Panc1 (cell line): Measurements from ENCODE around the gene TNFAIP3. TPM values are rescaled to one million over a fixed set of nuclear protein-coding genes. Genes with fewer than 3 reads are reported as not detected.
"Not testable (repeated sequence)": the region's sequence is repeated elsewhere in the genome, so short reads cannot be mapped to it uniquely, and the experiment has no call there.

Experiments
- ATAC-seq: fragments of 200-7000 bp; cut with Tn5 transposase; 2 replicates; pipeline ENCODE4 v1.9.1; 2020; ENCODE audit warnings: mild to moderate bottlenecking, moderate library complexity
- BruUV-seq: library from RNA; stranded (reverse); fragments of 400-500 nt; replicated peaks from 2 replicates; lab custom pipeline; 2021; lab: Mats Ljungman, UMichigan
- CTCF ChIA-PET: fragments of 300-600 bp; sonication (Branson Sonifier 250); formaldehyde crosslinking; loops from one replicate; lab custom pipeline; 2022; ENCODE audit warnings: antibody characterized with exemption; lab: Charles Lee
- POLR2A ChIA-PET: fragments of 300-600 bp; sonication (Branson Sonifier 250); formaldehyde crosslinking; loops from one replicate; lab custom pipeline; 2022; ENCODE audit warnings: antibody characterized with exemption; lab: Charles Lee
- DNase-seq: peaks from one replicate; pipeline ENCODE4 v3.0.0-alpha.2; 2010; ENCODE audit warnings: low read depth, low spot score
- H3K27ac ChIP-seq: 2 replicates; pipeline ENCODE4 v1.5.1; 2011; ENCODE audit warnings: mild to moderate bottlenecking, low read length, inconsistent platforms
- H3K27me3 ChIP-seq: fragments of 200-500 bp; sonication (Bioruptor generic); 2 replicates; pipeline ENCODE4 v1.6.0; 2014; ENCODE audit warnings: low read length, inconsistent platforms; ENCODE audit not compliant: control insufficient read depth, insufficient read depth
- H3K36me3 ChIP-seq: fragments of 200-500 bp; sonication (Bioruptor generic); 2 replicates; pipeline ENCODE4 v1.5.1; 2014; ENCODE audit warnings: inconsistent platforms, mild to moderate bottlenecking, low read length, moderate library complexity; ENCODE audit not compliant: control insufficient read depth, insufficient read depth
- H3K4me1 ChIP-seq: 2 replicates; pipeline ENCODE4 v1.5.1; 2011; ENCODE audit warnings: inconsistent platforms, mild to moderate bottlenecking, low read length, moderate library complexity; ENCODE audit not compliant: control insufficient read depth, insufficient read depth
- H3K4me3 ChIP-seq, 2 experiments: 2 replicates each; pipeline ENCODE4 v1.5.1; 2011 to 2012; ENCODE audit warnings: low read depth in 2 of 2, low read length in 2 of 2, mild to moderate bottlenecking in 2 of 2, inconsistent platforms in 1 of 2, moderate library complexity in 1 of 2
- H3K9me3 ChIP-seq: fragments of 200-500 bp; sonication (Bioruptor generic); 2 replicates; pipeline ENCODE4 v1.5.1; 2014; ENCODE audit warnings: low read depth, mild to moderate bottlenecking, inconsistent platforms, low read length, moderate library complexity; ENCODE audit not compliant: control insufficient read depth, insufficient read depth
- CTCF ChIP-seq: fragments of 450-650 bp; IDR thresholded peaks from 2 replicates; pipeline ENCODE4 v1.5.1; 2017; ENCODE audit warnings: mild to moderate bottlenecking
- POLR2AphosphoS5 ChIP-seq: IDR thresholded peaks from 2 replicates; pipeline ENCODE4 v1.6.1; 2012; ENCODE audit warnings: mild to moderate bottlenecking, low read depth, low read length, moderate library complexity
- REST ChIP-seq, 2 experiments: IDR thresholded peaks; 2 replicates each; pipeline ENCODE4 v1.6.1; 2011 to 2012; ENCODE audit warnings: low read depth in 2 of 2, control low read depth in 1 of 2, low read length in 1 of 2, mild to moderate bottlenecking in 1 of 2, moderate library complexity in 1 of 2; ENCODE audit not compliant: insufficient read depth in 1 of 2
- SIN3A ChIP-seq: IDR thresholded peaks from 2 replicates; pipeline ENCODE4 v1.6.1; 2012; ENCODE audit warnings: low read depth, mild to moderate bottlenecking, low read length, moderate library complexity, borderline replicate concordance; ENCODE audit not compliant: insufficient read depth
- TCF7L2 ChIP-seq: IDR thresholded peaks from 2 replicates; pipeline ENCODE4 v1.6.1; 2011; ENCODE audit warnings: mild to moderate bottlenecking, low read depth, low read length, inconsistent platforms
- in situ Hi-C: cut with HindIII; loops from 2 replicates; pipeline ENCODE4 v1.10.0; 2016; ENCODE audit warnings: low sequenced_read_pairs, low pct_unique_long_range_greater_than_20kb
- intact Hi-C: fragments of 100-400 bp; cut with micrococcal nuclease; formaldehyde crosslinking; loops from one replicate; pipeline ENCODE4 v1.10.0; 2022; ENCODE audit not compliant: unreplicated experiment
- total RNA-seq: library from RNA; stranded (reverse); gene quantifications from one replicate; pipeline ENCODE4 v1.2.1, GENCODE V29; 2021; ENCODE audit not compliant: unreplicated experiment

The TNFAIP3 gene
- total RNA-seq, 1 experiment from 2014 or later, result 15.0 TPM

- in situ Hi-C loops, result no loop called here
- Histone ChIP-seq H3K27ac (no peak overlapping the region), H3K36me3 (no peaks in the 10 kb centered on the region), H3K9me3 (no peaks in the 10 kb centered on the region), H3K4me1 (no peaks in the 10 kb centered on the region), H3K4me3 (no peak overlapping the region), H3K27me3 (peaks cover 2% of the 10 kb centered on the region; the same call in 1 of the 2 replicates)
- no TSS peak for BruUV-seq
- ATAC-seq, result no peak
- ChIA-PET POLR2A (no interaction called here), CTCF (no interaction called here)
- no peak for DNase-seq
- intact Hi-C loops, result no loop called here
- TF ChIP-seq CTCF (no peak), TCF7L2 (no peak), REST (IDR thresholded peaks at IDR 0.05; ENCODE audit: insufficient read depth in 1 of 2, low read depth in 2 of 2, low read length in 1 of 2) (no peak), POLR2AphosphoS5 (no peak), SIN3A (no peak)
Observed at GRCh38 chr6:137834508-137834907, 32.6 kb upstream of the TNFAIP3 start.

- no peaks in the 10 kb centered on the region for H3K9me3 ChIP-seq
- no peak for ATAC-seq
- CTCF ChIA-PET, result no interaction called here
- no peaks in the 10 kb centered on the region for H3K36me3 ChIP-seq
- peaks cover 2% of the 10 kb centered on the region; the same call in 1 of the 2 replicates for H3K27me3 ChIP-seq
- in situ Hi-C loops (no loop called here), intact Hi-C loops (no loop called here)
- TF ChIP-seq TCF7L2, result no peak
- no peak for TF ChIP-seq POLR2AphosphoS5
- no peak overlapping the region for H3K27ac ChIP-seq
- POLR2A ChIA-PET, result no interaction called here
- DNase-seq, result no peak
- H3K4me3 ChIP-seq, result no peak overlapping the region
- no TSS peak for BruUV-seq
- H3K4me1 ChIP-seq, result no peaks in the 10 kb centered on the region
Observed at GRCh38 chr6:137836788-137837187, 30.3 kb upstream of the TNFAIP3 start.

GRCh38 chr6:137838090-137838489 lies 29.0 kb upstream of the TNFAIP3 start:
- DNase-seq, H3K27ac ChIP-seq, H3K4me1 ChIP-seq, BruUV-seq, CTCF ChIA-PET, ATAC-seq, H3K9me3 ChIP-seq, POLR2A ChIA-PET, intact Hi-C loops, H3K36me3 ChIP-seq, H3K4me3 ChIP-seq, H3K27me3 ChIP-seq, in situ Hi-C loops: not testable (repeated sequence)

- H3K36me3 ChIP-seq, H3K27me3 ChIP-seq, CTCF ChIA-PET, H3K27ac ChIP-seq, in situ Hi-C loops, DNase-seq, intact Hi-C loops, H3K4me3 ChIP-seq, ATAC-seq, H3K9me3 ChIP-seq, H3K4me1 ChIP-seq, POLR2A ChIA-PET, BruUV-seq: not testable (repeated sequence)
Observed at GRCh38 chr6:137838597-137838996, 28.5 kb upstream of the TNFAIP3 start.
